Liver (tissue), 9 donors: ENCODE results near the gene WRAP73. TPM values are rescaled to one million over a fixed set of nuclear protein-coding genes. Genes with fewer than 3 reads are reported as not detected.

Experiments
- DNase-seq: peaks from one replicate; pipeline ENCODE4 v3.0.0-alpha.2; 2017; ENCODE audit warnings: low spot score
- H3K27ac ChIP-seq, 2 donors: one replicate each; pipeline ENCODE4 v1.7.0; 2013; ENCODE audit warnings: inconsistent platforms in 2 of 2, low read length in 2 of 2, control low read depth in 1 of 2, low read depth in 1 of 2, mild to moderate bottlenecking in 1 of 2
- H3K27me3 ChIP-seq, 4 donors: one replicate each; pipeline versions ENCODE4 v1.6.1 to v1.7.0; 2013; ENCODE audit warnings: low read length in 3 of 4, inconsistent platforms in 1 of 4, mild to moderate bottlenecking in 1 of 4, moderate library complexity in 1 of 4; ENCODE audit not compliant: control insufficient read depth in 4 of 4, insufficient read depth in 4 of 4
- H3K36me3 ChIP-seq, 4 donors: one replicate each; pipeline versions ENCODE4 v1.6.1 to v1.7.0; 2013; ENCODE audit warnings: low read length in 3 of 4, mild to moderate bottlenecking in 3 of 4, low read depth in 1 of 4, moderate library complexity in 1 of 4; ENCODE audit not compliant: control insufficient read depth in 4 of 4, insufficient read depth in 3 of 4
- H3K4me1 ChIP-seq, 4 donors: one replicate each; pipeline versions ENCODE4 v1.6.1 to v1.7.0; 2013; ENCODE audit warnings: low read length in 3 of 4, mild to moderate bottlenecking in 3 of 4, moderate library complexity in 1 of 4; ENCODE audit not compliant: control insufficient read depth in 4 of 4, insufficient read depth in 4 of 4
- H3K4me3 ChIP-seq, 3 donors: one replicate each; pipeline versions ENCODE4 v1.6.1 to v1.7.0; 2013; ENCODE audit warnings: low read length in 3 of 3, control low read depth in 1 of 3, low read depth in 1 of 3, mild to moderate bottlenecking in 1 of 3
- H3K9ac ChIP-seq, 2 donors: one replicate each; pipeline ENCODE4 v1.7.0; 2013; ENCODE audit warnings: low read length in 2 of 2, mild to moderate bottlenecking in 2 of 2, moderate library complexity in 2 of 2, control low read depth in 1 of 2, low read depth in 1 of 2
- H3K9me3 ChIP-seq, 4 donors: one replicate each; pipeline versions ENCODE4 v1.6.1 to v1.7.0; 2013; ENCODE audit warnings: low read length in 3 of 4; ENCODE audit not compliant: control insufficient read depth in 4 of 4
- EGR1 ChIP-seq, 2 donors: IDR thresholded peaks; 2 replicates each; pipeline ENCODE4 v1.6.1; 2016 to 2018; ENCODE audit warnings: antibody characterized with exemption in 2 of 2, low read depth in 2 of 2
- FOXA1 ChIP-seq: IDR thresholded peaks from 2 replicates; pipeline ENCODE4 v1.6.1; 2016; ENCODE audit warnings: antibody characterized with exemption
- FOXA2 ChIP-seq: IDR thresholded peaks from 2 replicates; pipeline ENCODE4 v1.6.1; 2016; ENCODE audit warnings: antibody characterized with exemption
- GABPA ChIP-seq, 2 donors: IDR thresholded peaks in 1 of 2; conservative IDR thresholded peaks in 1 of 2; 2 replicates each; pipeline ENCODE4 v1.6.1; 2016; ENCODE audit warnings: antibody characterized with exemption in 2 of 2, mild to moderate bottlenecking in 1 of 2, moderate library complexity in 1 of 2
- HNF4A ChIP-seq, 2 donors: conservative IDR thresholded peaks; 2 replicates each; pipeline ENCODE4 v1.6.1; 2016; ENCODE audit warnings: antibody characterized with exemption in 2 of 2, mild to moderate bottlenecking in 2 of 2
- HNF4G ChIP-seq: IDR thresholded peaks from 2 replicates; pipeline ENCODE4 v1.6.1; 2016; ENCODE audit warnings: antibody characterized with exemption
- JUND ChIP-seq, 2 donors: IDR thresholded peaks; 2 replicates each; pipeline ENCODE4 v1.6.1; 2016; ENCODE audit warnings: antibody characterized with exemption in 2 of 2
- NR2F2 ChIP-seq: IDR thresholded peaks from 2 replicates; pipeline ENCODE4 v1.6.1; 2016; ENCODE audit warnings: antibody characterized with exemption
- RAD21 ChIP-seq, 2 donors: IDR thresholded peaks; 2 replicates each; pipeline ENCODE4 v1.6.1; 2016; ENCODE audit warnings: antibody characterized with exemption in 2 of 2, mild to moderate bottlenecking in 2 of 2
- RXRA ChIP-seq, 2 donors: IDR thresholded peaks; 2 replicates each; pipeline ENCODE4 v1.6.1; 2017 to 2018; ENCODE audit warnings: antibody characterized with exemption in 2 of 2, mild to moderate bottlenecking in 1 of 2
- SP1 ChIP-seq: IDR thresholded peaks from 2 replicates; pipeline ENCODE4 v1.6.1; 2018; ENCODE audit warnings: antibody characterized with exemption, mild to moderate bottlenecking
- TAF1 ChIP-seq: conservative IDR thresholded peaks from 2 replicates; pipeline ENCODE4 v1.6.1; 2016; ENCODE audit warnings: antibody characterized with exemption, mild to moderate bottlenecking
- YY1 ChIP-seq: IDR thresholded peaks from 2 replicates; pipeline ENCODE4 v1.6.1; 2016; ENCODE audit warnings: antibody characterized with exemption, mild to moderate bottlenecking
- ZBTB33 ChIP-seq: IDR thresholded peaks from 2 replicates; pipeline ENCODE4 v1.6.1; 2016; ENCODE audit warnings: antibody characterized with exemption
- WGBS: extraction: QIAGEN DNeasy Blood & Tissue Kit; methylation state at CpG from one replicate; pipeline ENCODE4 v1.1.7; 2013; 5-methylcytosine and 5-hydroxymethylcytosine counted together
- polyA plus RNA-seq, 2 donors: library from polyadenylated mRNA; stranded (reverse) in 1 of 2; unstranded in 1 of 2; fragments of 200-250 nt in 1 of 2; fragments of >200 nt in 1 of 2; fragmentation: Nextera tagmentation in 1 of 2; extraction: Ambion mirVana in 1 of 2; gene quantifications; one replicate each; pipeline versions ENCODE4 v1.2.1 to v1.2.3, GENCODE V29; 2013 to 2015
- total RNA-seq, 2 donors: library from RNA; depleted of rRNA; stranded (reverse); fragments of >200 nt; gene quantifications; one replicate each; pipeline ENCODE4 v1.2.3, GENCODE V29; 2014
- TF ChIP-seq, protein P1 (sequence below): IDR thresholded peaks from 2 replicates; pipeline ENCODE4 v1.6.1; 2016; ENCODE audit warnings: antibody characterized with exemption, mild to moderate bottlenecking
- TF ChIP-seq, protein P2 (sequence below): fragments of 150-350 bp; IDR thresholded peaks from 2 replicates; pipeline ENCODE4 v1.5.1; 2017; ENCODE audit warnings: improper control_type of control experiment, low read depth, low read length; ENCODE audit not compliant: missing input control
- TF ChIP-seq, protein P3 (sequence below): IDR thresholded peaks from 2 replicates; pipeline ENCODE4 v1.6.1; 2016; ENCODE audit warnings: antibody characterized with exemption
- TF ChIP-seq, protein P4 (sequence below): IDR thresholded peaks from 2 replicates; pipeline ENCODE4 v1.6.1; 2016; ENCODE audit warnings: antibody characterized with exemption
- donor health status: healthy.
- donor health status: healthy.
- donor health status: healthy.
- donor health status: healthy.
- donor health status: healthy.

The WRAP73 gene
- total and polyA plus RNA-seq, 4 donors, result 7.6 to 14.6 (median 10.0) TPM

DNA sequence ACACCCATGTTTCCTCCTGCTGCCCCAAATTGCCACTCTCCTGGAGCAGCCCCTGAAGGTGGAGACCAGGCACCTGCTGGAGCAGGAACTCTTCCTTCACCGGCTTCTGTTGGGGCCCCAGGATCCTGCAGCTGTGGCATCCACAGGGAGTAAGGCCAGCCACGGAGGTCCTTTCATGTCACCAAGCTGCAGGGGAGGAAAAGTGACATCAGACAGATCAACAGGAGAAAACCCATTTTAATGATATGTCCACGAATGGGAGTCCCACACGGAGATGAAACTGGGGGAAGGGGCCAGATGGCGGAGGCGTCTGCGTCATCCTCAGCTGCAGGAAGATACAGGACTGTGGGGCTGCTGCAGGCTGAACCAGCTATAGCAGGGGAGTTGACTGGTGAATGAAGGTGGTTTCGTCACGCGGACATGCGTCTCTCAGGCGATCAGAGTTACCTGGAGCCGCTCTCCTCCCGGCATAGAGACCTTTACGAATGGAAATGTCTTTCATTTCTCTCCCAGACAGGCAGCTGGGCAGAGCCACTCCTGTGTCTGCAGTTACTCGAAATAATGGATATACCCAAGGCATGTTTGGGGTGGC lies 12.3 kb upstream of the WRAP73 start:
- no peak for TF ChIP-seq HNF4A (conservative IDR thresholded peaks at IDR 0.05)
- TF ChIP-seq, protein P1, sequence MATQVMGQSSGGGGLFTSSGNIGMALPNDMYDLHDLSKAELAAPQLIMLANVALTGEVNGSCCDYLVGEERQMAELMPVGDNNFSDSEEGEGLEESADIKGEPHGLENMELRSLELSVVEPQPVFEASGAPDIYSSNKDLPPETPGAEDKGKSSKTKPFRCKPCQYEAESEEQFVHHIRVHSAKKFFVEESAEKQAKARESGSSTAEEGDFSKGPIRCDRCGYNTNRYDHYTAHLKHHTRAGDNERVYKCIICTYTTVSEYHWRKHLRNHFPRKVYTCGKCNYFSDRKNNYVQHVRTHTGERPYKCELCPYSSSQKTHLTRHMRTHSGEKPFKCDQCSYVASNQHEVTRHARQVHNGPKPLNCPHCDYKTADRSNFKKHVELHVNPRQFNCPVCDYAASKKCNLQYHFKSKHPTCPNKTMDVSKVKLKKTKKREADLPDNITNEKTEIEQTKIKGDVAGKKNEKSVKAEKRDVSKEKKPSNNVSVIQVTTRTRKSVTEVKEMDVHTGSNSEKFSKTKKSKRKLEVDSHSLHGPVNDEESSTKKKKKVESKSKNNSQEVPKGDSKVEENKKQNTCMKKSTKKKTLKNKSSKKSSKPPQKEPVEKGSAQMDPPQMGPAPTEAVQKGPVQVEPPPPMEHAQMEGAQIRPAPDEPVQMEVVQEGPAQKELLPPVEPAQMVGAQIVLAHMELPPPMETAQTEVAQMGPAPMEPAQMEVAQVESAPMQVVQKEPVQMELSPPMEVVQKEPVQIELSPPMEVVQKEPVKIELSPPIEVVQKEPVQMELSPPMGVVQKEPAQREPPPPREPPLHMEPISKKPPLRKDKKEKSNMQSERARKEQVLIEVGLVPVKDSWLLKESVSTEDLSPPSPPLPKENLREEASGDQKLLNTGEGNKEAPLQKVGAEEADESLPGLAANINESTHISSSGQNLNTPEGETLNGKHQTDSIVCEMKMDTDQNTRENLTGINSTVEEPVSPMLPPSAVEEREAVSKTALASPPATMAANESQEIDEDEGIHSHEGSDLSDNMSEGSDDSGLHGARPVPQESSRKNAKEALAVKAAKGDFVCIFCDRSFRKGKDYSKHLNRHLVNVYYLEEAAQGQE, result no peak
- no peak for TF ChIP-seq HNF4G
- TF ChIP-seq, protein P2, sequence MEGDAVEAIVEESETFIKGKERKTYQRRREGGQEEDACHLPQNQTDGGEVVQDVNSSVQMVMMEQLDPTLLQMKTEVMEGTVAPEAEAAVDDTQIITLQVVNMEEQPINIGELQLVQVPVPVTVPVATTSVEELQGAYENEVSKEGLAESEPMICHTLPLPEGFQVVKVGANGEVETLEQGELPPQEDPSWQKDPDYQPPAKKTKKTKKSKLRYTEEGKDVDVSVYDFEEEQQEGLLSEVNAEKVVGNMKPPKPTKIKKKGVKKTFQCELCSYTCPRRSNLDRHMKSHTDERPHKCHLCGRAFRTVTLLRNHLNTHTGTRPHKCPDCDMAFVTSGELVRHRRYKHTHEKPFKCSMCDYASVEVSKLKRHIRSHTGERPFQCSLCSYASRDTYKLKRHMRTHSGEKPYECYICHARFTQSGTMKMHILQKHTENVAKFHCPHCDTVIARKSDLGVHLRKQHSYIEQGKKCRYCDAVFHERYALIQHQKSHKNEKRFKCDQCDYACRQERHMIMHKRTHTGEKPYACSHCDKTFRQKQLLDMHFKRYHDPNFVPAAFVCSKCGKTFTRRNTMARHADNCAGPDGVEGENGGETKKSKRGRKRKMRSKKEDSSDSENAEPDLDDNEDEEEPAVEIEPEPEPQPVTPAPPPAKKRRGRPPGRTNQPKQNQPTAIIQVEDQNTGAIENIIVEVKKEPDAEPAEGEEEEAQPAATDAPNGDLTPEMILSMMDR, result no peak
- TF ChIP-seq YY1, result no peak
- TF ChIP-seq SP1, result no peak
- TF ChIP-seq, protein P3, sequence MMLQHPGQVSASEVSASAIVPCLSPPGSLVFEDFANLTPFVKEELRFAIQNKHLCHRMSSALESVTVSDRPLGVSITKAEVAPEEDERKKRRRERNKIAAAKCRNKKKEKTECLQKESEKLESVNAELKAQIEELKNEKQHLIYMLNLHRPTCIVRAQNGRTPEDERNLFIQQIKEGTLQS, result no peak
- no peak for TF ChIP-seq TAF1
- TF ChIP-seq FOXA1, result no peak
- TF ChIP-seq FOXA2, result no peak
- TF ChIP-seq RAD21 (IDR thresholded peaks at IDR 0.05), result no peak
- no peak for TF ChIP-seq GABPA (IDR thresholded peaks at IDR 0.05 in 1 of 2, conservative IDR thresholded peaks at IDR 0.05 in 1 of 2)
- TF ChIP-seq EGR1 (IDR thresholded peaks at IDR 0.05; ENCODE audit: low read depth in 2 of 2), result no peak
- TF ChIP-seq, protein P4, sequence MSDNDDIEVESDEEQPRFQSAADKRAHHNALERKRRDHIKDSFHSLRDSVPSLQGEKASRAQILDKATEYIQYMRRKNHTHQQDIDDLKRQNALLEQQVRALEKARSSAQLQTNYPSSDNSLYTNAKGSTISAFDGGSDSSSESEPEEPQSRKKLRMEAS, result no peak
- no peak for TF ChIP-seq RXRA (IDR thresholded peaks at IDR 0.05)
- TF ChIP-seq JUND (IDR thresholded peaks at IDR 0.05), result no peak
- TF ChIP-seq NR2F2, result no peak
- TF ChIP-seq ZBTB33, result no peak
- DNase-seq, result no peak
- H3K36me3 ChIP-seq, result no peaks in the 10 kb centered on the region
- no peak overlapping the region for H3K27ac ChIP-seq
- no peaks in the 10 kb centered on the region for H3K27me3 ChIP-seq
- peaks cover 0 to 7% (median 0%) of the 10 kb centered on the region in 4 donors for H3K4me1 ChIP-seq
- no peak overlapping the region for H3K9ac ChIP-seq
- WGBS, result 89% methylated on average over 16 of the region's 16 CpGs
- no peaks in the 10 kb centered on the region for H3K9me3 ChIP-seq
- H3K4me3 ChIP-seq, result no peak overlapping the region
